HG03520 (cell line): ENCODE data around the gene VEZT.
"Not testable (repeated sequence)": the region's sequence is repeated elsewhere in the genome, so short reads cannot be mapped to it uniquely, and the experiment has no call there.

ENCODE experiments used
- ATAC-seq: cut with Tn5 transposase; IDR thresholded peaks from one replicate; pipeline ENCODE4 v1.9.1; 2021; ENCODE audit warnings: mild to moderate bottlenecking, moderate library complexity; ENCODE audit not compliant: unreplicated experiment

The VEZT gene

DNA sequence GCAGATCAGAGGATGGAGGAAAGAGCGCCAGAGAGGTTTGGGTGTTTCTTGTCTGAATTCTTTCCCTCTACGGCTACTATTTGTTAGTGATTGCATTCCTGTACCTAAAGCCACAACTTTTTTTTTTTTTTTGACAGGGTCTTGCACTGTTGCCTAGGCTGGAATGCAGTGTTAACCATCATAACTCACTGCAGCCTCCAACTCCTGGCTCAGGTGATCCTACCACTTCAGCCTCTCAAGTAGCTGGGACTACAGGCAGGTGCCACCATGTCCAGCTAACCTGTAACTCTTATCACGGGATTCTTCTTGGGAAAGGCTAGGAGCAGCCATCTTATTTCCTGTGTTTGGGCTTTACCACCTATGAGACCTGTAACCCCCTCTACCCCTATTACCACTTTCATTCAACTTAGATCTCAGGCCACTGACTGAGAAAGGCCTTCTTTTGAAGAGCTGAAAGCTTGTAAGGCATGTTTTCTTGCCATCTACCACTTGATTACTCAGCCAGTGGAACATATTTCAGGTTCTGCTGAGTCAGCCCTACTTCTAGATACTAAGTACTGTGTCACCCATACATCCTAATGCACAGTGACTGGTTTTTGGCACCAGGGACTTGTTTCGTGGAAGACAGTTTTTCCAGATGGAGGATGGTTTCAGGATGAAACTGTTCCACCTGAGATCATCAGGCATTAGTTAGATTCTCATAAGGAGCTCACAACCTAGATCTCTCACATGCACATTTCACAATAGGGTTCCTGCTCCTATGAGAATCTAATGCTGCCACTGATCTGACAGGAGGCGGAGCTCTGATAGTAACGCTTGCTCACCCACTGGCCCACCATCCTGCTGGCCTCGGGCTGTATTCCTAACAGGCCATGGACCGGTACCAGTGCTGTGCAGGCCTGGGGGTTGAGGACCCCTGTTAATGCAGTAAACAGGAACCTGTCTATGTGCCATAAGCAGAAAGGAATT, 6.9 kb downstream of the VEZT start:
- ATAC-seq = no peak

DNA sequence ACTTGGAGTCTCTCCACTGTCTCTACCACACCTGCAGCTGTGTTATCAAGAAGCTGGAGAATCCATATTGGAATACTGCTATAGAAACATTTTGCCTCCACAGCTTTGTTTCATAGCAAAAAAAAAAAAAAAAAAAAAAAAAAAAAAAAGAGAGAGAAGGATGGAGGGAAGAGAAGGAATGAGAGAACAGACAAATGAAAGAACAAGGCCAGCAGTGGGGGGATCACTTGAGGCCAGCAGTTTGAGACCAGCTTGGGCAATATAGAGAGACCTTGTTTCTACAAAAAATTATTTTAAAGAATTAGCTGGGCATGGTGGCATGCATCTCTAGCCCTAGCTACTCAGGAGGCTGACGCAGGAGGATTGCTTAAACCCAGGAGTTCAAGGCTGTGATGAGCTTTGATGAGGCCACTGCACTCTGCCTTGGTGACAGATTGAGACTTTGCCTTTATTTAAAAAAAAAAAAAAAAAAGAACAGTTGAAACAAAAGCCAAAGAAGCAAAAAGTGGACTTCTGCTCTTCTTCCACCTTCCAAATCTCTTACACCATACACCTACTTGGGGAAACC, 8.1 kb downstream of the VEZT start:
- ATAC-seq = no peak

DNA sequence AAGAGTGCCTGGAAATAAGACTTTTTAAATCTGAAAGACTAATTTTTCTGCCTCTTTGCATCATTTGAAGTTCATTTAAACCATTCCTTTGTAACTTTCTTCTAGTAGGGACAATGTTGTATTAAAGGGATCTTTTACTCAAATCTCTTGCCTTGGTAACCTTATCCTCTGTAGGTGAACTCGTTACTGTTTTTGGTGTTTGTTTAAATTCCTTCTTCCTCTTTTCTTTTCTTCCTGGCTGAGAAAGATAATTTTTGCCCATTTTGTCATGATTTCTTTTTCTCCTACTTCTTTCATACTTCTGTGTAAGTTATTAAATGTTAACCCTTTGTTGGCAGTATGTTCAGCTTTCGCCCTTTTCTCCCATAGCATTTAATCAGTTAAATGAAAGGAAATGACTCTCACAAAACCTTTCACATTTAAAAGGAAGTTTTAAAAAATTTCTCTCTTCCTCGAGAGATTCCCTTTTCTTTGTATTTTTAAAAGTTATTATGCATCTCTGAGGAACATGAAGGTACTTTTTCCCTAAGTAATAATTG, 10.3 kb downstream of the VEZT start:
- ATAC-seq = no peak

DNA sequence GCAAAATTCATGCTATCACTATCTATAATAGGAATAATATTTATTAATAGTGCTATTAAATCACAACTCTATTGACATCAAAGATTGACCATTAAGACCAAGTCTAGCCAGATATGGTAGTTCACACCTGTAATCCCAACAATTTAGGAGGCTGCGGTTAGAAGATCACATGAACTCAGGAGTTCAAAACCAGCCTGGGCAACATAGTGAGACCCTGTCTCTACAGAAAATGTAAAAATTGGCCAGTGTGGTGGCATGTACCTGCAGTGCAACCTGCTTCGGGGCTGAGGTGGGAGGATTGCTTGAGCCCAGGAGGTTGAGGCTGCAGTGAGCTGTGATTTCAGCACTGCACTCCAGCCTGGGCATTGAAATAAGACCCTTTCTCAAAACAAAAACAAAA, 11.0 kb downstream of the VEZT start:
- no peak for ATAC-seq

DNA sequence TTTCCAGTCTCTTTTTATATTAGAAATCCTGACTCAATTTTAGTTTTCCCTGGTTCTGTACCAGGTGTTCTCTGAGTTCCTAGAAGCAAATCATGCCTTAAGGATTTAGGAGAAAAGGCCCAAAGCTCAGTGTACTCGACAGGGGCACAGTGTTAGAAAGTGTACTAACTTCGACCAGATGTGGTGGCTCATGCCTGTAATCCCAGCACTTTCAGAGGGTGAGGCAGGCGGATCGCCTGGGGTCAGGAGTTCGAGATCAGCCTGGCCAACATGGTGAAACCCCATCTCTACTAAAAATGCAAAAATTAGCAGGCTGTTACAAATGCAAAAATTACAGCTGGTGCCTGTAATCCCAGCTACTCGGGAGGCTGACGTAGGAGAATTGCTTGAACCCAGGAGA, 12.0 kb downstream of the VEZT start:
- ATAC-seq = no peak

DNA sequence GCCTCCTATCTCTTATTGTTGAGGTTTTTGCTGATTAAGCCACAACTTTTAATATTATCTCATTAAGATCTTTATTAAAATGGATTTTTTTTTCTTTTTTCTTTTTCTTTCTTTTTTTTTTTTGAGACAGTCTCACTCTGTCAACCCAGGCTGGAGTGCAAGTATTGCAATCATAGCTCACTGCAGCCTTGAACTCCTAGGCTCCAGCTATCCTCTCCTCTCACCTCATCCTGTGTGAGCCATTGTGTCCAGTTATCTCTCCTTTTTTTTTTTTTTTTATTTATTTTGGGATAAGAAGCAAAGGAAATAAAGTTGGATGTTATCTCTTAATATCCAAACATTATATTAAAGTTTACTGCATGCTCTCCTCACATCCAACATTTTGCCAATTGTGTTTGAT, 12.7 kb downstream of the VEZT start:
- no peak for ATAC-seq

DNA sequence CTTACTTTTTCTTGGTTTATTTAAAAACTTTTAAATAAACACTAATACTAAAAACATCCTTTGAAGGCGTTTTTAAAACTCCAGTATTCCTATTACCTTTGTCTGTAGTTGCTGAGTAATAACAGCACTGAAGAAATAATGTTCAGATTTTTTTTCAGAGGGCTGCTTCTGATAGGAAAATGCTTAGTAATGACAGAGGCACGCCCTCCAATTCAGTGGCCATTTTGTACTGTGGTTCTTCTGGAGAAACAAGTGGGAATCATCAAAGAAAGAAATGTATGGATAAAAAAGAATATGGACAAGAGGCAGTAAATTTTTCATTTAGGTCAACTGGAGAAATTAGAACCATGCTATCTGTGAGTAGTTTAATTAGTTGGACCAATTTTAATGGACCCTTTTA, 13.6 kb downstream of the VEZT start:
- no peak for ATAC-seq

DNA sequence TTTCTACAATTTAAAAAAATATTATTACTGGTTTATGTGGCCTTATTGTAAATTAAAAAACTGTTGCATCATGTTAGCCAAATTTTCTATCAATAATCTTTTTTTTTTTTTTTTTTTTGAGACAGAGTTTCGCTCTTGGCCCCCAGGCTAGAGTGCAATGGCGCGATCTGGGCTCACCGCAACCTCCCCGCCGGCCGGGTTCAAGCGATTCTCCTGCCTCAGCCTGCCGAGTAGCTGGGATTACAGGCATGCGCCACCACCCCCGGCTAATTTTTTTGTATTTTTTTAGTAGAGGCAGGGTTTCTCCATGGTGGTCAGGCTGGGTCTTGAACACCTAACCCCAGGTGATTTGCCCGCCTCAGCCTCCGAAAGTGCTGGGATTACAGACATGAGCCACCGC, 16.6 kb downstream of the VEZT start:
- not testable (repeated sequence) for ATAC-seq

DNA sequence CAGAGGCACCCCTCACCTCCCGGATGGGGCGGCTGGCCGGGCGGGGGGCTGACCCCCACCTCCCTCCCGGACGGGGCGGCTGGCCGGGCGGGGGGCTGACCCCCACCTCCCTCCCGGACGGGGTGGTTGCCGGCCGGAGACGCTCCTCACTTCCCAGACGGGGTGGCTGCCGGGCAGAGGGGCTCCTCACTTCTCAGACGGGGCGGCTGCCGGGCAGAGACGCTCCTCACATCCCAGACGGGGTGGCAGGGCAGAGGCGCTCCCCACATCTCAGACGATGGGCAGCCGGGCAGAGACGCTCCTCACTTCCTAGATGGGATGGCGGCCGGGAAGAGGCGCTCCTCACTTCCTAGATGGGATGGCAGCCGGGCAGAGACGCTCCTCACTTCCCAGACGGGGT, 18.0 kb downstream of the VEZT start:
- ATAC-seq = not testable (repeated sequence)

DNA sequence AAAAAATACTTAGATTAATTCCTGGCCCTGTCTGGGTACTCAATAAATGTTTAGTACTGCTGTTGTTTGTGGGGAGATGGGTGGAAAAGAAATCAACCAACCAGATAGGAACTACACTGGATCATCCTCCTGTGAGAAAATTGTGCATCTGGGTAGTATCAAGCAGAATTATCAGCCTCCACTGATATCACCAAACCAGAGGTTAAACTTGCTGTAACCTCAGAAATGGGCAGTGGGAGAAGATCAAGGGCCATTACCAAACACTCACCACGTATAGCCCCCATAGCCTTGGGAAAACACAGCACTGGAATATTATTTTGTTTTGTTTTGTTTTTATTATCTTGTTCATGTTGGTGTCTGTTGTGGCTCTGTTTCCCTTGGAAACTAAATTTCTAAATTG, 19.7 kb downstream of the VEZT start:
- ATAC-seq = no peak

DNA sequence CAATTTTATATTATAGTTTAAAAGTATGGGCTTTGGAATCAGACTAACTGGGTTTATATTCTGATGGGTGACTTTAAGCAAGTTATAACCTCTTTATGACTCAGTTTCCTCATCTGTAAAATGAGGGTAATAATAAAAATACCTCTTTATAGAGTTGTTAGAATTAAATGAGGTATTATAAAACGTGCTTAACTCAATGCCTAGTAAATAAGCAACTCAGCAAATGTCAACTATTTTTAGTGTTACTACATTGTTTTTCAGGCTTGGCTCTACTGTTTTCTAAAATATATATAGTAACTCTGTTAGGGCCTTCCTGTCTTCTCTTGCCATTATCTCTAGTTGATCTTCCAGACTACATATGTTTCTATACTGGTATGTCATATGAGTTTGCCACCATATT, 20.5 kb downstream of the VEZT start:
- ATAC-seq = no peak

DNA sequence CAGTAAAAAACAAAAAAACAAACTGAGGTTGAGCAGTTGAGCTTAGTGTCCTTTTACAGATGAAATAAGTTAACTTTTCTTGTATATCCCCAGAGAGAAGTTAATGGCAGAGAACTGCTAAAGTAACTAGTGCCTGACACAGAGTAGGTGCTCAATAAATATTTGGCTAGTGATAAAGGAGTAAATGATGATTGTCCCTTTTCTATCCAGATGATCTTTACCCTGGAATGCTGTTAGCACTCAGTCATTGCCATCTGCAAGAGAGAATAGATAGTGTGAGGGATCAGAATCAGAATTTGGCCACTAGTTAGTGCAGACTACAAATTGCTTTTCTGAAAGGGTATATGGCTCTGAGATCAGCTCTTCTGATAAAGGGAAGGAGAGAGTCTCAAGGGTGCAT, 21.6 kb downstream of the VEZT start:
- ATAC-seq = no peak

DNA sequence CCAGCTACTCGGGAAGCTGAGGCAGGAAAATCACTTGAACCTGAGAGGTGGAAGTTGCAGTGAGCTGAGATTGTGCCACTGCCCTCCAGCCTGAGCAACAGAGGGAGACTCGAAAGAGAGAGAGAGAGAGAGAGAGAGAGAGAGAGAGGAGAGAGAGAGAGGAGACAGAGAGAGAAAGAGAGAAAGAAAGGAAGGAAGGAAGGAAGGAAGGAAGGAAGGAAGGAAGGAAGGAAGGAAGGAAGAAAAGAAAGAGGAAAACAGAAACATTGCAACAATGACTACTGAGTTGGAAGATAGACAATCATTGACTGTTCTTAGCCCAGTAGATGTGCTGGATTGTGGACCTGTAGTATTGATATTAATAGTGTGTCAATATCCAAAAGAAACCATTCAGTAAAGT, 22.2 kb downstream of the VEZT start:
- ATAC-seq = not testable (repeated sequence)

DNA sequence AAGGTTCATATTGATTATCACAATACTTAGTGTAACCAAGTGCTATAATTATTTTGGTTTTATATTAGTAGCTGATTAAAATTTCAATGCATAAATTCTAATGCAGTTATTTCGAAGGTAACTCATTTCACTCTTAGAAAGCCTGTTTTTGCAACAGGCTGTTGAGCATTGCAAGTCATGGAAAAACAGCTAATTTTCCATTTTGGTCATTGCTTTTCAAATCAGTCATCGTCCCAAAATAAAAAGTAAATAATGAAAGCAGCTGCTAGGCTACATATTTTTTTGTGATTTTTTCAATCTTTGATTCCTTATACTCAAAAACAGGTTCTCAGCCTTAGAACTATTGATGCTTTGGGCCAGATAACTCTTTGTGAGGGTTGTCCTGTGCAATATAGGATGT, 22.9 kb downstream of the VEZT start:
- ATAC-seq = no peak

DNA sequence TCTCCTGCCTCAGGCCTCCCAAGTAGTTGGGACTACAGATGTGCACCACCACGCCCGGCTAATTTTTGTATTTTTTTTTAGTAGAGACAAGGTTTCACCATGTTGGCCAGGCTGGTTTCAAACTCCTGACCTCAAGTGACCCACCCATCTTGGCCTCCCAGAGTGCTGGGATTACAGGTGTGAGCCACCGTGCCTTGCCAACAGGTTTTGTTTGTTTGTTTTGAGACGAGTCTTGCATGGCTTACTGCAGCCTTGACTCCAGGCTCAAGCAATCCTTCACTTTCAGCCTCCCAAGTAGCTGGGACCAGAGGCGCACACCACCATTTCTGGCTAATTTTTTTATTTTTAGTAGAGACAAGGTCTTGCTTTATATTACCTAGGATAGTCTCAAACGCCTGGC, 23.5 kb downstream of the VEZT start:
- not testable (repeated sequence) for ATAC-seq

DNA sequence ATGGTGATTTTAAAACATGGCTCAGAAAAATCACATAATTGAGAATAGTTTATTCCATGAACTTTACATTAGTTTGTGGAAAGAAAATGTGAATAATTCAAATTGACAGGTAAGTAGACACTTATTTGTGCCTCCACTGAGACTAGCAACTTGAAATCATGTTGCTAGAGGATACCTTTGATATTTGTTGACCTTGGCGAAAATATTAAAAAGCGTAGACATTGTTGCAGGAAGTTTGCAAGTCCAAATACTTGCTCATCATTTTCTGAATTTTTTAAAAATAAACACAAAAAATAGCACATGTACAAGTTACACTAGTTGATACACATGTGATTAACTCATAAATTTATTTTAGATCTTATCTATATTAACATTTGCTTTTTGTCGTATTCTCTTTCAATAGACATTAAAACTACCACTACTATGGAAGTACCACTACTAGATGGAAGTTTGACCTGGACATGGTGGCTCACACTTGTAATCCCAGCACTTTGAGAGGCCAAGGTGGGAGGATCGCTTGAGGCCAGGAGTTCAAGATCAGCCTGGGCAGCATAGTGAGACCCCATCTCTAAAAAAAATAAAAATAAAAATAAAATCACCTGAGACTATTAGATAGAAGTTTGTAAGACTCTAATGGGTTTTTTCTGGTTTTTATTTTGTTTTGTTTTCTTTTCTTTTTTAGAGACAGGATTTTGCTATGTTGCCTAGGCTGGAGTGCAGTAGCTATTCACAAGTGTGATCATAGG, 24.3 kb downstream of the VEZT start:
- no peak for ATAC-seq

DNA sequence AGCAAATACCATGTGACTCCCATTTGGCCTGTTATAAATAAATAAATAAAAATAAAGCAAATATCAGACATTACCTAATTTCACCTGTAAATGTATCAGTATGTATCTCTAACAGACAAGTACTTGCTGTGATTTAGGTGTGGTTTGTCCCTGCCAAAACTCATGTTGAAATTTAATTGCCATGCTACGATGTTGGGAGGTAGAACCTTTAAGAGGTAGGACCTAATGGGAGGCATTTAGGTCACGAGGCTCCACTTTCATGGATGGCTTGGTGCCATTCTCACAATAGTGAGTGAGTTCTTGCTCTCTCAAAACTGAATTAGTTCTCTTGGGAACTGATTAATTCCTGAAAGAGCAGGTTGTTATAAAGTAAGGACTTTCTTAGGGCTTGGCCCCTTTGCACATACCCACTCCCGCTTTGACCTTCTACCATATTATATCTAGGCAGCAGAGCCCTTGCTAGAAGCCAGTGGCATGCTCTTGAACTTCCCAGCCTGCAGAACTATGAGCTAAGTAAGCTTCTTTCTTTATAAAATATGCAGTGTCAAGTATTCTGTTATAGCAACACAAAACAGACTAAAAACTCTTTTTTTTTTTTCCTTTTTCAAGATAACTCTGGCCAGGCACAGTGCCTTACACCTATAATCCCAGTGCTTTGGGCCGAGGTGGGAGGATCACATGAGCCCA, 26.0 kb downstream of the VEZT start:
- ATAC-seq = no peak

DNA sequence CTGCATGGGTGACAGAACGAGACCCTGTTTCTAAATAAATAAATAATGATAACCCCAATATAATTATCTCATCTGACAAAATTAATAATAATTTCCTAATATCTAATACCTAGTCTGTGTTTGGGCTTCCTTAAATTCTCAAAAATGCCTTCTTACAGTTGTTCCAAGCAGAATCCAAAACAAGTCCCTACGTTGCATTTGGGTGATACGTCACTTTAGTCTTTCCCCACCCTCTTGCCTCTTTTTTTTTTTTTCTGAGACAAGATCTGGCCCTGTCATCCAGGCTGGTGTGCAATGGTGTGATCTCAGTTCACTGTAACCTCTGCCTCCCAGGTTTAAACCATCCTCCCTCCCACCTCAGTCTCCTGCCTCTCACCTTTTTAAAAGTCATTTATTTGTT, 26.7 kb downstream of the VEZT start:
- no peak for ATAC-seq

DNA sequence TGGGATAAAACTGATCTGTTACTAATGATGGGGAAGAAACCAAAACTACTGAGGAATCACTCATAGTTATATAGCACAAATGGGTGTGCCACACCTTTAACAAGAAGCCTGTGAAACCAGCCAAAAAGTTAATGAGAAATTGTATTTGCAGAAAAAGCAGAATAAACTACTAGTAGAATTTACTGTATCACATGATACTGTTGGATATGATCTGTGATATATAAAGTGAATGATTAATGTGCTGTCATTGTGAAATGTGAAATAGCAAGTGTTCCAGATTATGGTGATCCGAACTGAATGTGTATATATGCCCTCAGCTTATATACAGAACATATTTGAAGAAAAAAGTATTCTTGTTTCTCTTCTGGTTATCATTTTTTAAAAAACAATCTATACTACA, 30.5 kb downstream of the VEZT start:
- no peak for ATAC-seq

DNA sequence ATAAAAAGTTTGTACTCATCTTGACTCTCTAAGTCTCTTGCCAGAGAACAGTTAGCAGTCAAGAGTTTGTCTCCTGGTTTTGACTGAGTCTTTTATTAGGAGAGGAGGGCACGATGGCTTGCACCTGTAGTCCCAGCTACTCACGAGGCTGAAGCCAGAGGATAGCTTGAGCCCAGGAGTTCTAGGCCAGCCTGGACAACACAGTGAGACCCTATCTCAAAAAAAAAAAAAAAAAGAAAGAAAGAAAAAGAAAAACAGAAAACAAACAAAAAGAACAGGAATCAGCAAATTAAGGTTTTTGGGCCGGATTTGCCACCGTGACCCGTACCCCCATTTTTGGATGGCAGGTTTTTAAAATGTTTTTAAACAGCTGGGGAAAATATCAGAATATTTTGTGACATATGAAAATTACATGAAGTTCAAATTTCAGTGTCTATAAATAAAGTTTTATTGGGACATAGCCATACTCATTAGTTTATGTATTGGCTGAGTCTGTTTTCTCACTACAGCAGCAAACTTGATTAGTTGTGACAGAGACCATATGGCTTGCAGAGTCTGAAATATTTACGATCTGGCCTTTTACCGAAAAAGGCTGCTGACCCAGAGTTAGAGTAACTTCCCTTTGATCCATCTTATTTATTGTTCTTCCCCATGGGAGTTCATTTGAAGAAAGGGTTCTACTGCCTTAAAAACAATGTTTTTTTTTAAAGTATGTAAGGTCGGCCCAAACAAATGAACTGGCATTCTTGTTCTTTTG, 31.2 kb downstream of the VEZT start:
- no peak for ATAC-seq
